C4-2B (cell line): Measurements from ENCODE around the gene DLX4.

Experiments used
- H3K27ac ChIP-seq: fragments of 450-650 bp; 2 replicates; pipeline ENCODE4 v1.5.1; 2017
- ZFX ChIP-seq: fragments of 450-650 bp; IDR thresholded peaks from 2 replicates; pipeline ENCODE4 v1.6.1; 2017
- TF ChIP-seq, protein P1 (sequence below): fragments of 450-650 bp; conservative IDR thresholded peaks from 2 replicates; pipeline ENCODE4 v1.5.1; 2017; ENCODE audit warnings: mild to moderate bottlenecking

Gene DLX4

DNA sequence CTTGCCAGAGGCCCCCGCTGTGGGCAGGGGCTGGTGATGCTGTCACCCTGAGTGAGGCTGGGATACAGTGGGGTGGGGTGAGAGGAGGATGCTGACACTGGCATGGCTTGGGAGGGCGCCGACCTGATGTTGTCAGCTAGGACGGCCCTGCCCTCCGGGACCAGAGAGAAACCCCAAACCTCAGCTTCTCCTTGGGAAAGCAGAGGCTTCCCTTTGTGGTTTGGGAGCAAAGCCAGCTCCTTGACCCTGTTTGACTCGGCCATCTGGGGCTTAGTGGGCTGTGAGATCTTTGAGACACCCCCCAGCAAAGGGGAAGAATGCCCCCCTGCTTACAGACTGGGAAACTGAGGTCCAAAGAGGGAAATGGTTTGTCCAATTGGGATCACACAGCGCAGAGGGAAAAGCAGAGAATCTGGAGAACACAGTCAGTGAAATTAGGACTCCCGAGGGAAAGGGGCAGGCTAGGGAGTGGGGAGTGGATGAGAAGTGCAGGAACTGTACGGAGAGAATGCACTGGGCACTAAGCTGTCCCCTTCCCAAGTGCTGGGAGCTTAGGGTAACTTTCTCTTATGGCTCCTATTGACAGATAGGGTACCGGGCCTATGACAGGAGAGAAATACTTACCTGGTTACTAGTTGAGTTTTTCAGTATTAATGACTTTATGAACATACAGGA is 40.7 kb upstream of the DLX4 start:
- no peak overlapping the region for H3K27ac ChIP-seq
- TF ChIP-seq, protein P1, sequence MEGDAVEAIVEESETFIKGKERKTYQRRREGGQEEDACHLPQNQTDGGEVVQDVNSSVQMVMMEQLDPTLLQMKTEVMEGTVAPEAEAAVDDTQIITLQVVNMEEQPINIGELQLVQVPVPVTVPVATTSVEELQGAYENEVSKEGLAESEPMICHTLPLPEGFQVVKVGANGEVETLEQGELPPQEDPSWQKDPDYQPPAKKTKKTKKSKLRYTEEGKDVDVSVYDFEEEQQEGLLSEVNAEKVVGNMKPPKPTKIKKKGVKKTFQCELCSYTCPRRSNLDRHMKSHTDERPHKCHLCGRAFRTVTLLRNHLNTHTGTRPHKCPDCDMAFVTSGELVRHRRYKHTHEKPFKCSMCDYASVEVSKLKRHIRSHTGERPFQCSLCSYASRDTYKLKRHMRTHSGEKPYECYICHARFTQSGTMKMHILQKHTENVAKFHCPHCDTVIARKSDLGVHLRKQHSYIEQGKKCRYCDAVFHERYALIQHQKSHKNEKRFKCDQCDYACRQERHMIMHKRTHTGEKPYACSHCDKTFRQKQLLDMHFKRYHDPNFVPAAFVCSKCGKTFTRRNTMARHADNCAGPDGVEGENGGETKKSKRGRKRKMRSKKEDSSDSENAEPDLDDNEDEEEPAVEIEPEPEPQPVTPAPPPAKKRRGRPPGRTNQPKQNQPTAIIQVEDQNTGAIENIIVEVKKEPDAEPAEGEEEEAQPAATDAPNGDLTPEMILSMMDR: no peak
- no peak for TF ChIP-seq ZFX

DNA sequence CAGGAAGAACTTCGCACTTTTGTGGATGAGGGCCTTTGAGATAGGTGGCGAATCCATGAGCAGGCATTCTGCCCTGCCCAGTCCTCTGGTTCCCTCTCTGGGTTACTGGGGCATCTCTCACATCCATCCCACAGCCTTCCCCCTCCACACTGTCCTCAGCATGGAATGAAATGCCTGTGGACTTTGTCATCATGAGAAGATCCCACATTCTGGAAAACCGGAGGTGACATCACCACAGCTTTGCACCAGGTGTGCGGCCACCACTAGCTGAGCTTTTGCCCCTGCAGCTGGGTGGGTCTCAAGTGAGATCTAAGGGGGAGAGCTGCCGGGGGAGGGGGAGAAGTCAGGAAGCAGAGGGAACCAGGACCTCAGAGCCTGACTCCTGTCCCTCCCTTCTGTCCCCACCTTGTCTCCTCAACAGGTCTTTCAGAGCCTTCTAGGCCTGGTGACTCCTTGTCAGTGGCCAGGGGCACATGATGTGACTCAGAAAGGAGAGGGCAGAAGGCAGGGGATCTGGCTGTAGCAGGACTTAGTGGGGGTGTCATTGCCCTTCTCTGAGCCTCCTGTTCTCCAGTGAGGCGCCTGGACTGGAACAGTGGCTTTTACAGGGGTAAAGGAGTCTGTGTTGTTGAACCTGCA is 40.0 kb upstream of the DLX4 start:
- H3K27ac ChIP-seq: no peak overlapping the region
- no peak for TF ChIP-seq ZFX

DNA sequence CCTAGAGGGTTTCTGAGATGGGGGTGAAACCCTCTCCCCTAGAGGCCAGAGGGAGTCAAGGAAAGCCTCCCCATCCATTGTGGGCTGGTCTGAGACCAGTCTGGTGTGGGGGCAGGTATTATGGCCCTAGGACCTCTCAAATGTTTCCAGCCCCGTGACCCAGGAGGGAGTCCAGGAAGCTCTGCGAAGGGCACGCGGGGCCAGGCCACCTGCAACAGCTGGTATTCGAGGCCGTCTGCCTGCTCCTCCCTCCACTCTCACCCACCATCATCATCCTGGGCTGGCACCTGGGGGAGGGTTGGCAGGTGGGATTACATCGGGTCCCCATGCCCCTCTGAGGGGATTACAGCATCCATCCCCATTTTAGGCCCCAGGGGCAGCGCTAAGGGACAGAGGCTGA is 38.1 kb upstream of the DLX4 start:
- no peak for TF ChIP-seq ZFX
- TF ChIP-seq, protein P1: no peak
- no peak overlapping the region for H3K27ac ChIP-seq

DNA sequence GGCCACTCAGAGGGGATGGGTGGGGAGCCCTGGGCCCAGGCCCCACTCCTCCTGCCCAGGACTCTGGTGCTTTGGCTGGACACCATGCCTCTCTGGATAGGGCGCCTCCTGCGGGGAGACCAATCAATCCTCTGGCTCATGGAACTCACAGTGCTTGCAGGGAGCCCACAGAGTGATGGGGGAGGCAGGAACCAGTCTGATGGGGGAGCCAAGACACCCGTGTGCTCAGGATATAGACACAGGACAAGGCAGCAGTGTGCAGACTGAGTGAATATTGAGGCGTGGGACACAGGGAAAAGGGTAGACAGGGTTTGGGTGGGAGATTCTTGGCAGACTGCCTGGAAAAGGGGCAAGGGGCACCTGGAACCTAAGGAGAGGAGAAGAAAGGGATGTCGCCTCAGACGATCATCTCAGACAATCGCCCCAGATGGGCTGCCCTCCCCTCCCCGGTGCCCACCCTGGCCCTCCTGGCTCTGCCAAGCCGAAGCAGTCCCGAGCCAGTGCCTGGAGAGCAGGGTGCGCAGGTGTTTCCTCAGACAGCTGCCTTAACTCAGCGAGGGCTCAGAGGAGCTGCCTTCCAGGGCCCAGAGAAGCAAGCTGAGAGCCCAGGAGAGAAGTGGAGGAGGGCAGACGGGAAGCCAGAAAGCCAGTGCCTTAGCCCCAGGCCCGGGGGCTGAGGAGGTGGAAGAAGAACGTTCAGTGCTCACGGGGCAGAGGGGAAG is 37.4 kb upstream of the DLX4 start:
- H3K27ac ChIP-seq: no peak overlapping the region

DNA sequence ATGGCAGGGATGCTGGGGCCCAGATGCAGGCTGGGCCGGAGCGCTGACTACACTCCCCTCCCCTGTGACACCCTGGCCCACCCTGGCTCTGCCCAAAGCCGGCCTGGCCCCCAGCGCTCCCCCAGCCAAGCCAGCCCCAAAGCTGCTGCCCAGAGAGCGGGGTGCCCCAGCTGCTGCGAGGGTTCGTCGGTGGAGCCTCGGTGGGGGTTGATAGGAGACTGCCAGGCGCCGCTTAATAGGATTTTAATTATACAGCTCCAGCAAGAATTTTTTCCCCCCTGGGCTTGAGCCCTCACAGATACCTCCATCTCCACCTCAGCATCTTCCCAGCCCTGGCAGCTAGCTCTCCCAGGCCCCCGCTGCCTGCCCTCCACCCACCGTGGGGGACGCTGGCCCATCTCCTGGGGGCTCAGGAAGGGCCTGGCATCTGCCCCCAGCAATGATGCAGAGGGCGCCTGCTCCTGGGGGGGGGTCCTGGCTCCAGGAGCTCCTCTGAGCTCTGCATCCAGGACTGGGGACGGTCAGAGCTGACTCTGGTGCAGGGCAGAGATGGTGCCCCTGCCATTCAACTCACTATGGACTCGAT is 36.8 kb upstream of the DLX4 start:
- no peak for TF ChIP-seq ZFX
- TF ChIP-seq, protein P1: no peak
- no peak overlapping the region for H3K27ac ChIP-seq

More for the DNA sequence above, 37.4 kb upstream of the DLX4 start:
- TF ChIP-seq ZFX: no peak
- TF ChIP-seq, protein P1: no peak

DNA sequence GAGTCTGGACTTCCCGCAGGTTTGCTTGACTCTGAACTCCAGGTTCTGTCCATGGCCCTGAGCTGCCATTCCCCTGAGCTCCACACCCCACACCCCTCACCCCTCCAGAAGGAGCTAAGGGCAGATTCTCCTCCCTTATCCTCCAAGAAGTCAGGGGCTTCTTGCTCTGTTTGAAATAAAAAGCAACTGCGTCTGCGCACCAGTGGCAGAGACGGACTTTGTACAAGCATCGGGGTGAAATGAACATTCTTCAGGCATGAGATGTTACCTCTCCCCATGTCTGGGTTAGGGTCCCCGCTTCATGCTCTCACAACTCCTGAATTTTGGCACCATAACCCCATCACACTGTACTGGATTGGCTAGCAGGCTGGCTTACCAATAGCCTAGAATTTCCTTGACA is 36.1 kb upstream of the DLX4 start:
- no peak overlapping the region for H3K27ac ChIP-seq
- TF ChIP-seq ZFX: no peak
- TF ChIP-seq, protein P1: no peak

DNA sequence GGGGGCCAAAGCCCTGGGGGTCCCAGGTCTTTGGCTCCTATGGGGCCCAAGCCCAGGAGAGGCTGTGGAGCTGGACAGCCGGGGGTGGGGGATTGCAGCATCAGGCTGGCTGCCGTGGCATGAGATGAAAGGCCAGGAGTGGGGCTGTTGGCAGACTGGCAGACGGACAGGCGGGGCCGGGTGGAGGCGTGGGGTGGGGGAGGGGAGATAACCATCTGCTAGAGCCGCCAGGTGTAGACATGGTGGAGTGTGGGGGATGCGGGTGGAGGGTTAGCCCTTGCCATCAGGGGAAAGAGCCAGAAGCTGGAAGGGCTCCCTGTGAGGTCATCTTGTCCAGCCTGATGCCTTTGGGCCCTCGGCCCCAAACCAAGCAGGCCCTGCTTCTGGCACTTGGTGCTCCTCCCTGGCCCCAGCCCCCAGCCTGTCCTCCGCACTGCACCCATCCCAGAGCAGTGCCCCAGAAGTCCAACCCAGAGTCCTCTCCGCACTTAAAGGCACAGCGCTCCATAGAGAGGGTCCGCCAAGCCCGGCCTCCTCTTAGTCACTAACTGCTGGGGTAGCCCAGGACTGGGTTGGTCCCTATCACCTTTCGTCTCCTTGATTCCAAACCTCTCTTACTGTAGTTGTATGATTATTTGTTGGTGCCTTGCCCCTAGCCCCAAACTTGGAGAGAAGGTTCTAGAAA is 33.3 kb upstream of the DLX4 start:
- TF ChIP-seq, protein P1: no peak
- TF ChIP-seq ZFX: no peak
- no peak overlapping the region for H3K27ac ChIP-seq
